Measurements from ENCODE around the gene THADA. TPM values are rescaled to one million over a fixed set of nuclear protein-coding genes. Genes with fewer than 3 reads are reported as not detected.

THADA gene
- total and polyA plus RNA-seq, 2 donors (not counting 3 experiments of a cell fraction or from before 2014, with no cell fraction given) = 22.6 to 25.3 TPM

- Histone ChIP-seq H3K27ac (ENCODE audit: insufficient read depth, low read depth, low read length) (no peak overlapping the region), H2AFZ (ENCODE audit: low read depth, low read length) (no peak overlapping the region), H4K20me1 (replicated peaks; ENCODE audit: control insufficient read depth, extremely low read depth, insufficient read depth, low read length) (no peaks in the 10 kb centered on the region), H3K4me1 (ENCODE audit: control insufficient read depth, extremely low read depth, insufficient read depth, low read length) (peaks cover 15% of the 10 kb centered on the region), H3K4me2 (ENCODE audit: insufficient read depth, low read length) (no peak overlapping the region), H3K79me2 (ENCODE audit: control insufficient read depth, insufficient read depth, low read length) (no peaks in the 10 kb centered on the region), H3K9ac (replicated peaks; ENCODE audit: extremely low read depth, insufficient read depth, low read length) (no peak overlapping the region), H3K36me3 (ENCODE audit: control insufficient read depth in 2 of 2, extremely low read depth in 1 of 2, insufficient read depth in 2 of 2, low read length in 2 of 2) (peaks cover 0 to 2% of the 10 kb centered on the region in 2 experiments), H3K4me3 (replicated peaks in 1 of 3; ENCODE audit: insufficient read depth in 1 of 3, low read depth in 1 of 3, low read length in 3 of 3) (no peak overlapping the region), H3K27me3 (ENCODE audit: control insufficient read depth in 2 of 2, insufficient read depth in 2 of 2, low read length in 2 of 2) (no peaks in the 10 kb centered on the region), H3K9me1 (replicated peaks; ENCODE audit: control insufficient read depth, extremely low read depth, insufficient read depth, low read length) (no peaks in the 10 kb centered on the region), H3K9me3 (replicated peaks; ENCODE audit: control insufficient read depth, insufficient read depth, low read length) (no peaks in the 10 kb centered on the region)
- FAIRE-seq (no peak), DNase-seq (ENCODE audit: low read depth, low spot score) (no peak)
- BruUV-seq (replicated peaks) = no TSS peak
- dilution Hi-C loops (cut with MboI; ENCODE audit: extremely low pct_ligation_motif_present, low sequenced_read_pairs) (no loop called here), intact Hi-C loops (cut with micrococcal nuclease) (no loop called here)
- TF ChIP-seq POLR2AphosphoS5 (IDR thresholded peaks at IDR 0.05; ENCODE audit: insufficient read depth, low read depth, low read length) (no peak), EZH2 (IDR thresholded peaks at IDR 0.05; ENCODE audit: borderline replicate concordance, low read depth, low read length, severe bottlenecking) (no peak), JUN (IDR thresholded peaks at IDR 0.05; ENCODE audit: borderline replicate concordance, insufficient read depth, insufficient read length, low read depth) (no peak), FOS (IDR thresholded peaks at IDR 0.05; ENCODE audit: borderline replicate concordance, insufficient read depth, low read length) (no peak), GATA2 (IDR thresholded peaks at IDR 0.05; ENCODE audit: insufficient read depth, insufficient read length, low read depth, low read length) (no peak), MYC (IDR thresholded peaks at IDR 0.05; ENCODE audit: low read depth, low read length) (no peak), POLR2A (IDR thresholded peaks at IDR 0.05; ENCODE audit: low read depth, low read length) (no peak), CTCF (IDR thresholded peaks at IDR 0.05; ENCODE audit: extremely low read depth in 1 of 2, insufficient read depth in 1 of 2, low read depth in 1 of 2, low read length in 2 of 2) (no peak)
- TF ChIP-seq, protein P1, sequence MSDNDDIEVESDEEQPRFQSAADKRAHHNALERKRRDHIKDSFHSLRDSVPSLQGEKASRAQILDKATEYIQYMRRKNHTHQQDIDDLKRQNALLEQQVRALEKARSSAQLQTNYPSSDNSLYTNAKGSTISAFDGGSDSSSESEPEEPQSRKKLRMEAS (IDR thresholded peaks at IDR 0.05; ENCODE audit: insufficient read depth, insufficient read length) = no peak
- ChIA-PET CTCF (interaction anchor here (0.9 to 1.3 kb wide), 2 partner anchors 10 to 206 kb away, joined by 4 read pairs; no protein-coding TSS in a partner anchor), POLR2A (no interaction called here)
These were observed 317.1 kb downstream of the THADA start for GRCh38 chr2:43278564-43279220.

All from endothelial cell of umbilical vein (primary cell).